Measurements from ENCODE around the gene SLIT3. TPM values are rescaled to one million over a fixed set of nuclear protein-coding genes. Genes with fewer than 3 reads are reported as not detected.

SLIT3 gene
- total RNA-seq, 3 donors from 2014 or later (not counting 1 experiment from before 2014, with no cell fraction given), result 0.34 to 0.80 TPM; not detected in 1

GRCh38 chr5:168898247-168898911 is 402.6 kb downstream of the SLIT3 start:
- Mint-ChIP-seq H3K9me3 (no peaks in the 10 kb centered on the region), H3K4me1 (peaks cover 60 to 65% of the 10 kb centered on the region in 2 donors), H3K27me3 (ENCODE audit: low read depth in 2 of 2) (peaks cover 0 to 2% of the 10 kb centered on the region in 2 donors), H3K4me3 (peak overlapping the region; percentile 82), H3K36me3 (no peaks in the 10 kb centered on the region), H3K27ac (peak overlapping the region; percentile 63 to 80)
- no peak for DNase-seq
- no peak for ATAC-seq
- Histone ChIP-seq H3K4me3 (ENCODE audit: low read length) (no peak overlapping the region), H3K9me3 (ENCODE audit: control insufficient read depth, insufficient read depth, low read length) (no peaks in the 10 kb centered on the region), H3K27ac (ENCODE audit: low read length) (peak overlapping the region; percentile 44), H3K4me1 (ENCODE audit: control insufficient read depth, insufficient read depth, low read length) (peaks cover 30% of the 10 kb centered on the region), H3K27me3 (ENCODE audit: control insufficient read depth, insufficient read depth, low read length) (no peaks in the 10 kb centered on the region), H3K36me3 (ENCODE audit: control insufficient read depth, insufficient read depth, low read length) (no peaks in the 10 kb centered on the region)
- TF ChIP-seq, protein P1, sequence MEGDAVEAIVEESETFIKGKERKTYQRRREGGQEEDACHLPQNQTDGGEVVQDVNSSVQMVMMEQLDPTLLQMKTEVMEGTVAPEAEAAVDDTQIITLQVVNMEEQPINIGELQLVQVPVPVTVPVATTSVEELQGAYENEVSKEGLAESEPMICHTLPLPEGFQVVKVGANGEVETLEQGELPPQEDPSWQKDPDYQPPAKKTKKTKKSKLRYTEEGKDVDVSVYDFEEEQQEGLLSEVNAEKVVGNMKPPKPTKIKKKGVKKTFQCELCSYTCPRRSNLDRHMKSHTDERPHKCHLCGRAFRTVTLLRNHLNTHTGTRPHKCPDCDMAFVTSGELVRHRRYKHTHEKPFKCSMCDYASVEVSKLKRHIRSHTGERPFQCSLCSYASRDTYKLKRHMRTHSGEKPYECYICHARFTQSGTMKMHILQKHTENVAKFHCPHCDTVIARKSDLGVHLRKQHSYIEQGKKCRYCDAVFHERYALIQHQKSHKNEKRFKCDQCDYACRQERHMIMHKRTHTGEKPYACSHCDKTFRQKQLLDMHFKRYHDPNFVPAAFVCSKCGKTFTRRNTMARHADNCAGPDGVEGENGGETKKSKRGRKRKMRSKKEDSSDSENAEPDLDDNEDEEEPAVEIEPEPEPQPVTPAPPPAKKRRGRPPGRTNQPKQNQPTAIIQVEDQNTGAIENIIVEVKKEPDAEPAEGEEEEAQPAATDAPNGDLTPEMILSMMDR (IDR thresholded peaks at IDR 0.05), result no peak
- intact Hi-C loops (cut with micrococcal nuclease), result no loop called here
- WGBS (ENCODE audit: insufficient coverage), result 83% methylated on average over 6 of the region's 7 CpGs

- Histone ChIP-seq H3K4me3 (ENCODE audit: low read length) (no peak overlapping the region), H3K9me3 (ENCODE audit: control insufficient read depth, insufficient read depth, low read length) (no peaks in the 10 kb centered on the region), H3K27ac (ENCODE audit: low read length) (no peak overlapping the region), H3K27me3 (ENCODE audit: control insufficient read depth, insufficient read depth, low read length) (no peaks in the 10 kb centered on the region), H3K36me3 (ENCODE audit: control insufficient read depth, insufficient read depth, low read length) (no peaks in the 10 kb centered on the region), H3K4me1 (ENCODE audit: control insufficient read depth, insufficient read depth, low read length) (peaks cover 30% of the 10 kb centered on the region)
- Mint-ChIP-seq H3K27me3 (ENCODE audit: low read depth in 2 of 2) (peaks cover 0 to 5% of the 10 kb centered on the region in 2 donors), H3K9me3 (no peaks in the 10 kb centered on the region), H3K4me3 (no peak overlapping the region), H3K27ac (peak overlapping the region; percentile 26 to 80), H3K36me3 (no peaks in the 10 kb centered on the region), H3K4me1 (peaks cover 56 to 60% of the 10 kb centered on the region in 2 donors)
- intact Hi-C loops (cut with micrococcal nuclease), result no loop called here
- TF ChIP-seq, protein P1 (IDR thresholded peaks at IDR 0.05), result no peak
- ATAC-seq (no peak), DNase-seq (no peak)
- 82% methylated on average over 4 of the region's 8 CpGs for WGBS (ENCODE audit: insufficient coverage)
Observed at GRCh38 chr5:168897387-168898122, 403.4 kb downstream of the SLIT3 start.

DNA sequence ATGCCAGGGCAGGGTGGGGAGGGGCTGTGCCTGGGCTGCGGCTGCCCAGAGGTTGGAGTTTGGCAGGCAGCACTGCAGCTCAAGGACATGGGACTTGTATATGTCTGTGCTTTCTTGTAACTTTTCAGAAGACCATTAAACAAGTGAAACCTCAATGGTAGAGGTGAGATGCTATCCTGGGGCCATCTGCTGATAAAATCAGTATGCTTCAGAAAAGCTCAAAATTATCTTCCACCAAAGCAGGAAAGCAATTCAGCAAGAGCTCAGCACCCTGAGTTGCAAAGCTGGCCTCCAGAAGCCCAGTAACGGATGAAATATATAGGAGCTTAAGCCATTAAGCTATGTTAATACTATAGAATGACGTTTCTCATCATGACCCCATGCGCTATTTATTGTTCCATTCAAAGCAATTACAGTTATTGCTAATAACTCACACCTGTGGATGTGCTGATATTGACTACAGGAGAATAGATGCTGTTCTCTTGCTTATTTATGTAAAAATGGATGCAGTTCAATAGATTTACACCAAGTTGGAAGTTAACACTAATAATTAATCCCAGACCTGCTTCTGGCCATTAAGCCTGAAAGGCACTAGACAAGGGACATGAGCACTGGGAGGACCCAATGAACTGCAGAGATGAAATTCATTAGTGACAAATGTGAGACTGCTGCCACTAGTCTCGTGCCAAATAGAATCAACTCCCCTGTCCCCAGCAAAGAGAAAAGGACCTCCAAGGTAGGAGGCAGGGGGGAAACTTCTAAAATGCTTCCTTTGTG is 405.5 kb downstream of the SLIT3 start:
- ATAC-seq (no peak), DNase-seq (no peak)
- H3K9me3 Mint-ChIP-seq, result no peaks in the 10 kb centered on the region
- H3K27me3 Mint-ChIP-seq (ENCODE audit: low read depth in 2 of 2), result peaks cover 0 to 10% of the 10 kb centered on the region in 2 donors
- H3K27ac Mint-ChIP-seq, result no peak overlapping the region
- intact Hi-C loops (cut with micrococcal nuclease), result no loop called here
- 65% methylated on average over 2 of the region's 5 CpGs for WGBS (ENCODE audit: insufficient coverage)
- Histone ChIP-seq H3K4me1 (ENCODE audit: control insufficient read depth, insufficient read depth, low read length) (peaks cover 30% of the 10 kb centered on the region), H3K27ac (ENCODE audit: low read length) (no peak overlapping the region), H3K27me3 (ENCODE audit: control insufficient read depth, insufficient read depth, low read length) (no peaks in the 10 kb centered on the region), H3K9me3 (ENCODE audit: control insufficient read depth, insufficient read depth, low read length) (no peaks in the 10 kb centered on the region), H3K36me3 (ENCODE audit: control insufficient read depth, insufficient read depth, low read length) (no peaks in the 10 kb centered on the region), H3K4me3 (ENCODE audit: low read length) (no peak overlapping the region)
- no peak overlapping the region for H3K4me3 Mint-ChIP-seq
- H3K36me3 Mint-ChIP-seq, result no peaks in the 10 kb centered on the region
- H3K4me1 Mint-ChIP-seq, result peaks cover 43 to 49% of the 10 kb centered on the region in 2 donors
- TF ChIP-seq, protein P1 (IDR thresholded peaks at IDR 0.05), result no peak

Measured in natural killer cell (primary cell).